ENCODE data around the gene PRPF40A. TPM values are rescaled to one million over a fixed set of nuclear protein-coding genes. Genes with fewer than 3 reads are reported as not detected.

The PRPF40A gene
- total and polyA plus RNA-seq, 2 of the 13 experiments (the other 11 are each of a cell fraction or from before 2014, with no cell fraction given) = 146 to 207 TPM

GRCh38 chr2:152718909-152719645 lies 1.8 kb upstream of the PRPF40A start (continued):
- TF ChIP-seq PRMT3 (CRISPR knock-in tag; IDR thresholded peaks at IDR 0.05; ENCODE audit: borderline replicate concordance, low read depth) (no peak), BRF2 (CRISPR knock-in tag; IDR thresholded peaks at IDR 0.05) (0 out of 2 replicates have a peak, but pooled peaks have one; percentile 22), ZNF121 (CRISPR knock-in tag; IDR thresholded peaks at IDR 0.05) (0 out of 2 replicates have a peak, but pooled peaks have one; percentile 42), ZNF800 (CRISPR knock-in tag; IDR thresholded peaks at IDR 0.05) (0 out of 2 replicates have a peak, but pooled peaks have one; percentile 38), ZNF276 (CRISPR knock-in tag; IDR thresholded peaks at IDR 0.05; ENCODE audit: low read depth) (no peak), ZFP36L1 (CRISPR knock-in tag; IDR thresholded peaks at IDR 0.05) (peak; percentile 18; the same call in 1 of the 2 replicates), MYPOP (CRISPR knock-in tag; IDR thresholded peaks at IDR 0.05) (peak; percentile 14; the same call in 1 of the 2 replicates), ZNF18 (CRISPR knock-in tag; IDR thresholded peaks at IDR 0.05; ENCODE audit: insufficient replicate concordance) (peak; percentile 7), HNF4G (IDR thresholded peaks at IDR 0.05; ENCODE audit: borderline replicate concordance, low read depth, low read length) (no peak), HNF4G (CRISPR knock-in tag; IDR thresholded peaks at IDR 0.05; ENCODE audit: borderline replicate concordance, low read depth) (0 out of 2 replicates have a peak, but pooled peaks have one; percentile 8), TERF1 (CRISPR knock-in tag; IDR thresholded peaks at IDR 0.05) (0 out of 2 replicates have a peak, but pooled peaks have one; percentile 57), ZNF44 (CRISPR knock-in tag; IDR thresholded peaks at IDR 0.05) (0 out of 2 replicates have a peak, but pooled peaks have one; percentile 3), SRY (CRISPR knock-in tag; IDR thresholded peaks at IDR 0.05) (0 out of 2 replicates have a peak, but pooled peaks have one; percentile 12), ZNF354B (CRISPR knock-in tag; IDR thresholded peaks at IDR 0.05) (0 out of 2 replicates have a peak, but pooled peaks have one; percentile 12), ZNF274 (CRISPR knock-in tag; IDR thresholded peaks at IDR 0.05) (peak; percentile 13; the same call in 1 of the 2 replicates)

All from HepG2 (cell line).